Ishikawa (cell line): ENCODE measurements around the gene ESRRA.

ENCODE experiments used
- CREB1 ChIP-seq: IDR thresholded peaks from 2 replicates; pipeline ENCODE4 v1.6.1; 2012; ENCODE audit warnings: low read depth
- EGR1 ChIP-seq: IDR thresholded peaks from 2 replicates; pipeline ENCODE4 v1.6.1; 2012
- TAF1 ChIP-seq: IDR thresholded peaks from 2 replicates; pipeline ENCODE4 v1.6.1; 2012; ENCODE audit warnings: low read depth, mild to moderate bottlenecking
- TCF12 ChIP-seq: IDR thresholded peaks from 2 replicates; pipeline ENCODE4 v1.6.1; 2012; ENCODE audit warnings: low read depth
- TF ChIP-seq, protein P1 (sequence below): IDR thresholded peaks from 2 replicates; pipeline ENCODE4 v1.6.1; 2012

DNA sequence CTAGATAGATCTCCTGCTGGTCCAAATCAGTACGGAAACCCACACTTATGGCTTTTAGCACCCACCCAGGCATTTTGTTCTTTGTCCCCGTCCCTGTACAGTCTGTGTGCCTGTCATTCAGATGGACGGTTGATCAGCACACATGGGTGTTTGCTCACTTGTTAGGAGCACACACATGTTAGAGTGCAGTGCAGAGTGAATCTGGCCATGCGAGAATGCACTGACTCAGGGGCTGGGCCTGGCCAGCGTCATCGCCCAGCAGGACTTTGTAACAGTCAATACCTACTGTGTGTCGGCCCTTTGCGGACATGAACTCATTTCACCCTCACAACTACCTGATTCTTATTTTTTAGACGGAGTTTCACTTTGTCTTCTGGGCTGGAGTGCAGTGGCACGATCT, 57.0 kb downstream of the ESRRA start:
- no peak for TF ChIP-seq EGR1
- TF ChIP-seq TAF1 = no peak
- no peak for TF ChIP-seq CREB1
- no peak for TF ChIP-seq TCF12
- TF ChIP-seq, protein P1, sequence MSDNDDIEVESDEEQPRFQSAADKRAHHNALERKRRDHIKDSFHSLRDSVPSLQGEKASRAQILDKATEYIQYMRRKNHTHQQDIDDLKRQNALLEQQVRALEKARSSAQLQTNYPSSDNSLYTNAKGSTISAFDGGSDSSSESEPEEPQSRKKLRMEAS = no peak
